HepG2 (cell line): ENCODE data around the gene RNF123. TPM values are rescaled to one million over a fixed set of nuclear protein-coding genes. Genes with fewer than 3 reads are reported as not detected.
A peak's percentile ranks its signal among the peaks of the same experiment; 100 is the strongest.

Experiments used
- CCDC6 ChIP-seq: sonication (generic); formaldehyde crosslinking; IDR thresholded peaks from 2 replicates; pipeline ENCODE4 v1.8.1; 2022; ENCODE audit warnings: mild to moderate bottlenecking, missing genetic modification reagents, moderate library complexity
- CEBPB ChIP-seq: IDR thresholded peaks from 2 replicates; pipeline ENCODE4 v1.6.1; 2011; ENCODE audit warnings: low read depth, low read length, improper control_type of control experiment, borderline replicate concordance
- DZIP1 ChIP-seq: sonication (generic); formaldehyde crosslinking; IDR thresholded peaks from 2 replicates; pipeline ENCODE4 v1.5.0; 2020; ENCODE audit warnings: mild to moderate bottlenecking, missing genetic modification reagents
- HDAC1 ChIP-seq: sonication (generic); formaldehyde crosslinking; IDR thresholded peaks from 2 replicates; pipeline ENCODE4 v1.5.1; 2020; ENCODE audit warnings: mild to moderate bottlenecking, missing genetic modification reagents
- HNRNPUL1 ChIP-seq: fragments of 200-400 bp; formaldehyde crosslinking; IDR thresholded peaks from 2 replicates; pipeline ENCODE4 v1.6.1; 2017; ENCODE audit warnings: low read depth, mild to moderate bottlenecking, low read length, moderate library complexity
- IKZF1 ChIP-seq: fragments of 450-650 bp; IDR thresholded peaks from 2 replicates; pipeline ENCODE4 v1.7.1; 2016
- IRF2 ChIP-seq: IDR thresholded peaks from 2 replicates; pipeline ENCODE4 v1.6.1; 2018; ENCODE audit warnings: missing genetic modification reagents, missing compliant biosample characterization
- JUN ChIP-seq: sonication (generic); formaldehyde crosslinking; IDR thresholded peaks from 2 replicates; pipeline ENCODE4 v1.4.0; 2020; ENCODE audit warnings: mild to moderate bottlenecking, missing genetic modification reagents
- KDM6A ChIP-seq: IDR thresholded peaks from 2 replicates; pipeline ENCODE4 v1.6.1; 2016; ENCODE audit warnings: low read depth
- KLF16 ChIP-seq, 2 experiments: sonication (generic) in 1 of 2; formaldehyde crosslinking in 1 of 2; IDR thresholded peaks; 2 replicates each; pipeline versions ENCODE4 v1.6.1 to v1.8.0; 2016 to 2023; ENCODE audit warnings: missing genetic modification reagents in 2 of 2, missing compliant biosample characterization in 1 of 2
- MED13 ChIP-seq: sonication (generic); formaldehyde crosslinking; IDR thresholded peaks from 2 replicates; pipeline ENCODE4 v1.5.0; 2020; ENCODE audit warnings: missing genetic modification reagents
- SRY ChIP-seq: sonication (generic); formaldehyde crosslinking; IDR thresholded peaks from 2 replicates; pipeline ENCODE4 v1.8.0; 2022; ENCODE audit warnings: mild to moderate bottlenecking, missing genetic modification reagents
- THAP9 ChIP-seq: sonication (generic); formaldehyde crosslinking; IDR thresholded peaks from 2 replicates; pipeline ENCODE4; 2020; ENCODE audit warnings: missing genetic modification reagents, mild to moderate bottlenecking, borderline replicate concordance
- ZFP82 ChIP-seq: sonication (generic); formaldehyde crosslinking; IDR thresholded peaks from 2 replicates; pipeline ENCODE4 v1.5.1; 2020; ENCODE audit warnings: mild to moderate bottlenecking, missing genetic modification reagents, borderline replicate concordance
- ZNF230 ChIP-seq: sonication (generic); formaldehyde crosslinking; IDR thresholded peaks from 2 replicates; pipeline ENCODE4 v1.4.0; 2020; ENCODE audit warnings: mild to moderate bottlenecking, missing genetic modification reagents
- ZNF235 ChIP-seq: sonication (generic); formaldehyde crosslinking; IDR thresholded peaks from 2 replicates; pipeline ENCODE4 v1.8.1; 2023; ENCODE audit warnings: mild to moderate bottlenecking, missing genetic modification reagents, borderline replicate concordance
- ZNF337 ChIP-seq: sonication (generic); formaldehyde crosslinking; IDR thresholded peaks from 2 replicates; pipeline ENCODE4 v1.5.1; 2020; ENCODE audit warnings: missing genetic modification reagents, low read depth, mild to moderate bottlenecking, borderline replicate concordance
- ZNF33A ChIP-seq: sonication (generic); formaldehyde crosslinking; IDR thresholded peaks from 2 replicates; pipeline ENCODE4 v1.5.1; 2020; ENCODE audit warnings: missing genetic modification reagents, mild to moderate bottlenecking, moderate library complexity, borderline replicate concordance
- ZNF614 ChIP-seq: IDR thresholded peaks from 2 replicates; pipeline ENCODE4 v1.6.1; 2018; ENCODE audit warnings: missing biosample characterization, missing genetic modification reagents, inconsistent platforms, borderline replicate concordance
- ZNF619 ChIP-seq: sonication (generic); formaldehyde crosslinking; IDR thresholded peaks from 2 replicates; pipeline ENCODE4 v1.4.0; 2020; ENCODE audit warnings: mild to moderate bottlenecking, missing genetic modification reagents
- ZNF660 ChIP-seq: sonication (generic); formaldehyde crosslinking; IDR thresholded peaks from 2 replicates; pipeline ENCODE4 v1.5.1; 2020; ENCODE audit warnings: mild to moderate bottlenecking, low read depth, missing genetic modification reagents, borderline replicate concordance
- polyA plus RNA-seq, 8 experiments: library from polyadenylated mRNA; depleted of rRNA in 3 of 8; stranded (reverse) in 7 of 8; unstranded in 1 of 8; fragments of >200 nt; fragmentation: Illumina TruSeq in 4 of 8; extraction: Trizol in 4 of 8; gene quantifications; 2 replicates each; pipeline versions ENCODE4 v1.2.1 to v1.2.3, GENCODE V29; 2011 to 2016; ENCODE audit warnings: low read depth in 4 of 8, missing spikeins in 1 of 8, mixed read lengths in 1 of 8; ENCODE audit not compliant: insufficient read depth in 1 of 8
- total RNA-seq, 5 experiments: library from RNA; depleted of rRNA; stranded (reverse); fragments of >200 nt; fragmentation: Illumina TruSeq; extraction: Trizol; gene quantifications; 2 replicates each; pipeline ENCODE4 v1.2.3, GENCODE V29; 2016; ENCODE audit warnings: low read depth in 1 of 5

Gene RNF123
- total and polyA plus RNA-seq, 2 of the 13 experiments (the other 11 are each of a cell fraction or from before 2014, with no cell fraction given) = 29.9 to 82.2 TPM

- TF ChIP-seq KDM6A (CRISPR knock-in tag) (peak; percentile 74), CEBPB (peak; percentile 51; the same call in 1 of the 2 replicates), IKZF1 (no peak), HNRNPUL1 (no peak), KLF16 (CRISPR knock-in tag; IDR thresholded peaks at IDR 0.05) (peak in 1 of 2 experiments; percentile 69; a peak in 1 of 4 replicates), THAP9 (CRISPR knock-in tag) (no peak), ZNF614 (CRISPR knock-in tag) (peak; percentile 54; the same call in 1 of the 2 replicates), ZNF33A (CRISPR knock-in tag) (no peak), ZNF660 (CRISPR knock-in tag) (no peak), ZNF235 (CRISPR knock-in tag) (no peak), ZNF337 (CRISPR knock-in tag) (no peak), MED13 (CRISPR knock-in tag) (no peak), HDAC1 (peak; percentile 86), JUN (CRISPR knock-in tag) (no peak), ZNF619 (no peak), SRY (no peak), CCDC6 (0 out of 2 replicates have a peak, but pooled peaks have one; percentile 57), DZIP1 (CRISPR knock-in tag) (no peak), IRF2 (CRISPR knock-in tag) (peak; percentile 77), ZNF230 (CRISPR knock-in tag) (no peak), ZFP82 (CRISPR knock-in tag) (no peak)
Measured at GRCh38 chr3:49668414-49668797, 21.0 kb upstream of the RNF123 start (continued).
